Measurements from ENCODE around the gene EFHC2.

EFHC2 gene

DNA sequence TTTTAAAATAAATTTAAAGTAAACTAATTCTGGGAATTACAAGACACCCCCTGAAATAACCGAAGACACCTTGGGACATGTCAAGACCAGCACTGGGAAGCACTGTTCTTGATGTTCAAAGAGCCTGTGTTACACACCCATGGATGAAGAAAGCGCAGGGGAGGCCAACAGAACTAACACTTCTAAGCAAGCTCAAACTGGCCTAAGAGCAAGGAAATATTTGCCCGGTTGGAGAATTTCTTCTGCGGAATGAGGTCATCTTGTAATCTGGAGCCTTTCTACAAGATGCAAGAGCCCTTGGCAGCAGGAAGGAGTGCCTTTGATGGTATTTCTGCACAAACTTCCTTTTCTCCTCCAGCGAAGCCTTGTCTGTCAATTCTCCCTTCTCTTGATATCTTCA lies 9.3 kb upstream of the EFHC2 start:
- no peak overlapping the region for H3K4me3 ChIP-seq (ENCODE audit: low read depth, low read length)
- no peak overlapping the region for H3K27ac ChIP-seq
- no peak overlapping the region for H2AFZ ChIP-seq
- H3K9me3 ChIP-seq (ENCODE audit: control insufficient read depth, low read length), result no peaks in the 10 kb centered on the region
- no peak overlapping the region for H3K4me2 ChIP-seq (ENCODE audit: low read length)
- no peaks in the 10 kb centered on the region for H3K27me3 ChIP-seq (ENCODE audit: control insufficient read depth, insufficient read depth, low read length)
- TF ChIP-seq, protein P1, sequence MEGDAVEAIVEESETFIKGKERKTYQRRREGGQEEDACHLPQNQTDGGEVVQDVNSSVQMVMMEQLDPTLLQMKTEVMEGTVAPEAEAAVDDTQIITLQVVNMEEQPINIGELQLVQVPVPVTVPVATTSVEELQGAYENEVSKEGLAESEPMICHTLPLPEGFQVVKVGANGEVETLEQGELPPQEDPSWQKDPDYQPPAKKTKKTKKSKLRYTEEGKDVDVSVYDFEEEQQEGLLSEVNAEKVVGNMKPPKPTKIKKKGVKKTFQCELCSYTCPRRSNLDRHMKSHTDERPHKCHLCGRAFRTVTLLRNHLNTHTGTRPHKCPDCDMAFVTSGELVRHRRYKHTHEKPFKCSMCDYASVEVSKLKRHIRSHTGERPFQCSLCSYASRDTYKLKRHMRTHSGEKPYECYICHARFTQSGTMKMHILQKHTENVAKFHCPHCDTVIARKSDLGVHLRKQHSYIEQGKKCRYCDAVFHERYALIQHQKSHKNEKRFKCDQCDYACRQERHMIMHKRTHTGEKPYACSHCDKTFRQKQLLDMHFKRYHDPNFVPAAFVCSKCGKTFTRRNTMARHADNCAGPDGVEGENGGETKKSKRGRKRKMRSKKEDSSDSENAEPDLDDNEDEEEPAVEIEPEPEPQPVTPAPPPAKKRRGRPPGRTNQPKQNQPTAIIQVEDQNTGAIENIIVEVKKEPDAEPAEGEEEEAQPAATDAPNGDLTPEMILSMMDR (IDR thresholded peaks at IDR 0.05), result no peak
- no peaks in the 10 kb centered on the region for H3K79me2 ChIP-seq
- H3K4me1 ChIP-seq, result no peaks in the 10 kb centered on the region
- no peaks in the 10 kb centered on the region for H3K36me3 ChIP-seq (ENCODE audit: control insufficient read depth, insufficient read depth, low read length)
- H3K9ac ChIP-seq, result no peak overlapping the region

DNA sequence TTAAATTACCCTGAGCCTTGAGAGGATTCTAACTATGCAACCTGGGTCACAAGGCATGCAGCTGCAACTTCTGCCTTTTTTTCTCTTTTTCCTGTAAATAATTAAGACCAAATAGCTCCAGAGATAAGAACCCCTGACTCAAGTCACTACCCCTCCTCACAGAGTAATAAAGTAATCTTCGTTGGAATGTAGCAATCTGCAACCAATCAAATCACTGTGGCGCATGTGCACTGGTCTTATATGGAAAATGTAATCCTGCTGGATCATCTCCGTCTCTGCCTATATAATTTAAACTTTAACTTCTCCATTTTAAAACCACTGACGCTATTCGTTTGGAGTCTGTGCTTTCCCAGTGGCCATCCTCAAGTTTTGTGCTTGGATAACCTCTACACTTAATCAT lies 6.1 kb upstream of the EFHC2 start:
- TF ChIP-seq, protein P1 (IDR thresholded peaks at IDR 0.05), result no peak
- Histone ChIP-seq H3K79me2 (no peaks in the 10 kb centered on the region), H3K36me3 (ENCODE audit: control insufficient read depth, insufficient read depth, low read length) (no peaks in the 10 kb centered on the region)

DNA sequence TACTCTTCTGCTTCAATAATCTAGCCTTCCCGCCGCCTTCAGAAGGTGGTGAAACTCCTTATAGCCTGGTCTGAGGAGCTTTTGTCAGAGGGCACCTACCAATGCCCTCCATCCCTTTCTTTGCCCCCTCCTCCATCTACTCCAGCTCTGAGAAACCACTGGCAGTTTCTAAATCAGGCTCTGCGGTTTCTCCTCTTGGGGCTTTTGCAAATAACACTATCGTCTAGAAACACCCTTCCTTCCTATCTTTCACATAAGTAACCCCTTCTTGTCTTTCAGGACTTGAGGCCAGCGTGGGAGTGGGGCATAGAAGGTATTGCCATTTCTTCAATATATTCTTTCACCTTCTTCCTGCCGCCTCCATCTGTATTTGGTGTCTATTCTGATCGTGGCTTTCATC lies 1.2 kb upstream of the EFHC2 start:
- Histone ChIP-seq H3K79me2 (no peaks in the 10 kb centered on the region), H3K9me3 (ENCODE audit: control insufficient read depth, low read length) (no peaks in the 10 kb centered on the region), H3K4me3 (ENCODE audit: low read depth, low read length) (no peak overlapping the region), H3K4me2 (ENCODE audit: low read length) (no peak overlapping the region), H3K27ac (no peak overlapping the region), H3K27me3 (ENCODE audit: control insufficient read depth, insufficient read depth, low read length) (no peaks in the 10 kb centered on the region), H3K4me1 (no peaks in the 10 kb centered on the region), H3K36me3 (ENCODE audit: control insufficient read depth, insufficient read depth, low read length) (no peaks in the 10 kb centered on the region), H2AFZ (no peak overlapping the region), H3K9ac (no peak overlapping the region)
- TF ChIP-seq, protein P1 (IDR thresholded peaks at IDR 0.05), result no peak

More for the DNA sequence above, 6.1 kb upstream of the EFHC2 start:
- H2AFZ ChIP-seq, result no peak overlapping the region
- H3K9ac ChIP-seq, result no peak overlapping the region
- H3K4me2 ChIP-seq (ENCODE audit: low read length), result no peak overlapping the region
- no peaks in the 10 kb centered on the region for H3K4me1 ChIP-seq
- no peak overlapping the region for H3K4me3 ChIP-seq (ENCODE audit: low read depth, low read length)
- no peaks in the 10 kb centered on the region for H3K27me3 ChIP-seq (ENCODE audit: control insufficient read depth, insufficient read depth, low read length)
- H3K9me3 ChIP-seq (ENCODE audit: control insufficient read depth, low read length), result no peaks in the 10 kb centered on the region
- no peak overlapping the region for H3K27ac ChIP-seq

DNA sequence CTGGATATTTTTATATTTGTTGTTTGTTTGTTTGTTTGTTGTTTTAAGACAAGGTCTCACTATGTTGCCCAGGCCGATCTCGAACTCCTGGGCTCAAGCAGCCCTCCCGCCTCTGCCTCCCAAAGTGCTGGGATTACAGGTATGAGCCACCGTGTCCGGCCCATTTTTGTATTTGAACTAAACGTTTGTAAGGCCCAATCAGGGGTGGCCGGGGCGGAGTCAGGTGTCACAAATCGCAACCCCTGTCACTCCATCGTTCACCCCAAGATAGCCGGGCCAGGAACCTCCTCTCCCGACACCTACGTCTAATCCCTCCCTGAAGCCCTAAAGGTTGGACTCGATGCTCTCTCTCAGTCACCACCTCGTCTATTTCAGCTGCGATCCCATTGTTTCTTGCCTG lies 722 bp upstream of the EFHC2 start:
- no peak overlapping the region for H3K4me3 ChIP-seq (ENCODE audit: low read depth, low read length)
- no peaks in the 10 kb centered on the region for H3K36me3 ChIP-seq (ENCODE audit: control insufficient read depth, insufficient read depth, low read length)
- H3K79me2 ChIP-seq, result no peaks in the 10 kb centered on the region
- no peaks in the 10 kb centered on the region for H3K27me3 ChIP-seq (ENCODE audit: control insufficient read depth, insufficient read depth, low read length)
- H3K4me2 ChIP-seq (ENCODE audit: low read length), result no peak overlapping the region
- no peak overlapping the region for H3K27ac ChIP-seq
- TF ChIP-seq, protein P1 (IDR thresholded peaks at IDR 0.05), result no peak
- no peak overlapping the region for H3K9ac ChIP-seq
- no peak overlapping the region for H2AFZ ChIP-seq
- H3K4me1 ChIP-seq, result no peaks in the 10 kb centered on the region
- H3K9me3 ChIP-seq (ENCODE audit: control insufficient read depth, low read length), result no peaks in the 10 kb centered on the region

DNA sequence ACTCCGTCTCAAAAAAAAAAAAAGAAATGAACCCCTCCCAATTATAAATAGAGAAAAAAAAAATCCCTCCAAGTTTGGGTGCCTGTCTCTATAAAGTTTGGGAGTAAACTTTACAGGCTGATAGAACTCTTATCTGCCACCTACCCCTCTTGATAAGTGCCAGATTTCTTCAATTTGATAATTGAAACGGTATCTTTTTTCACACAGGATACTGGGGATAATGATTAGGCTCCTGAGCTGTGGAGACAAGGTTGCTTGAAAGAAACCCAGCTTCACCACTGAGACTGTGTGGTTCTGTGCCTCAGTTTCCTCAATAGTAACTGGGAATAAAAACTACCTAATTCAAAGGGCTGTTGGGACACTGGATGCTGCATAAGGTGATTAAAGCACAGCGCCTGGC lies 606 bp downstream of the EFHC2 start:
- H3K79me2 ChIP-seq, result no peaks in the 10 kb centered on the region
- H3K27me3 ChIP-seq (ENCODE audit: control insufficient read depth, insufficient read depth, low read length), result no peaks in the 10 kb centered on the region
- no peak overlapping the region for H3K27ac ChIP-seq
- H3K36me3 ChIP-seq (ENCODE audit: control insufficient read depth, insufficient read depth, low read length), result no peaks in the 10 kb centered on the region
- H2AFZ ChIP-seq, result peak overlapping the region; percentile 81
- TF ChIP-seq, protein P1 (IDR thresholded peaks at IDR 0.05), result no peak
- no peaks in the 10 kb centered on the region for H3K9me3 ChIP-seq (ENCODE audit: control insufficient read depth, low read length)
- no peak overlapping the region for H3K4me3 ChIP-seq (ENCODE audit: low read depth, low read length)
- no peaks in the 10 kb centered on the region for H3K4me1 ChIP-seq
- H3K9ac ChIP-seq, result no peak overlapping the region
- H3K4me2 ChIP-seq (ENCODE audit: low read length), result no peak overlapping the region
